NCI-H526 (cell line): Measurements from ENCODE around the gene THTPA.
"Not testable (repeated sequence)": the region's sequence is repeated elsewhere in the genome, so short reads cannot be mapped to it uniquely, and the experiment has no call there.

ENCODE experiments used
- DNase-seq, 2 experiments: peaks; one replicate each; lab custom pipeline; 2025; lab: John Stamatoyannopoulos, UW

The THTPA gene

GRCh38 chr14:23583761-23584526 is 27.9 kb downstream of the THTPA start:
- DNase-seq, result not testable (repeated sequence)

- DNase-seq, result not testable (repeated sequence)
Observed at GRCh38 chr14:23584527-23585203, 28.6 kb downstream of the THTPA start.

GRCh38 chr14:23588884-23589598 is 33.0 kb downstream of the THTPA start:
- DNase-seq, result peak; percentile 59 to 84

- no peak for DNase-seq
Observed at GRCh38 chr14:23589606-23590005, 33.5 kb downstream of the THTPA start.

GRCh38 chr14:23590198-23590597 is 34.1 kb downstream of the THTPA start:
- no peak for DNase-seq

- not testable (repeated sequence) for DNase-seq
Observed at GRCh38 chr14:23594191-23594590, 38.1 kb downstream of the THTPA start.

GRCh38 chr14:23600322-23600707 is 44.2 kb downstream of the THTPA start:
- no peak for DNase-seq

GRCh38 chr14:23600806-23601205 is 44.7 kb downstream of the THTPA start:
- no peak for DNase-seq

- no peak for DNase-seq
Observed at GRCh38 chr14:23601424-23601823, 45.4 kb downstream of the THTPA start.

GRCh38 chr14:23601845-23602180 is 45.7 kb downstream of the THTPA start:
- no peak for DNase-seq

- DNase-seq, result no peak
Observed at GRCh38 chr14:23602181-23603095, 46.4 kb downstream of the THTPA start.

GRCh38 chr14:23603103-23603502 is 47.0 kb downstream of the THTPA start:
- DNase-seq, result no peak

GRCh38 chr14:23604148-23604547 is 48.1 kb downstream of the THTPA start:
- no peak for DNase-seq

GRCh38 chr14:23604675-23605170 is 48.7 kb downstream of the THTPA start:
- DNase-seq, result no peak

GRCh38 chr14:23605931-23606585 is 50.0 kb downstream of the THTPA start:
- DNase-seq, result no peak

GRCh38 chr14:23608454-23608853 is 52.4 kb downstream of the THTPA start:
- no peak for DNase-seq

GRCh38 chr14:23609001-23609400 is 52.9 kb downstream of the THTPA start:
- no peak for DNase-seq

- peak in 1 of 2 experiments; percentile 12 for DNase-seq
Observed at GRCh38 chr14:23609411-23610089, 53.5 kb downstream of the THTPA start.
